C4-2B (cell line): ENCODE results near the gene COL24A1.

Experiments
- ZFX ChIP-seq: fragments of 450-650 bp; IDR thresholded peaks from 2 replicates; pipeline ENCODE4 v1.6.1; 2017
- TF ChIP-seq, protein P1 (sequence below): fragments of 450-650 bp; conservative IDR thresholded peaks from 2 replicates; pipeline ENCODE4 v1.5.1; 2017; ENCODE audit warnings: mild to moderate bottlenecking

DNA sequence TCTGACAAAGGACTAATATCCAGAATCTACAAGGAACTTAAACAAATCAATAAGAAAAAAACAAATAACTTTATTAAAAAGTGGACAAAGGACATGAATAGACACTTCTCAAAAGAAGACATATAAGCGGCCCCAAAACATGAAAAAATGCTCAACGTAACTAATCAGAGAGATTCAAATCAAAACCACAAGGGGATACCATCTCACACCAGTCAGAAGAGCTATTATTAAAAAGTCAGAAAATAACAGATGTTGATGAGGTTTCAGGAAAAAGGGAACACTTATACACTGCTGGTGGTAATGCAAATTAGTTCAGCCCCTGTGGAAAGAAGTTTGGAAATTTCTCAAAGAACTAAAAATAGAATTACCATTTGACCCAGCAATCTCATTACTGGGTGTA, 102.2 kb downstream of the COL24A1 start:
- TF ChIP-seq, protein P1, sequence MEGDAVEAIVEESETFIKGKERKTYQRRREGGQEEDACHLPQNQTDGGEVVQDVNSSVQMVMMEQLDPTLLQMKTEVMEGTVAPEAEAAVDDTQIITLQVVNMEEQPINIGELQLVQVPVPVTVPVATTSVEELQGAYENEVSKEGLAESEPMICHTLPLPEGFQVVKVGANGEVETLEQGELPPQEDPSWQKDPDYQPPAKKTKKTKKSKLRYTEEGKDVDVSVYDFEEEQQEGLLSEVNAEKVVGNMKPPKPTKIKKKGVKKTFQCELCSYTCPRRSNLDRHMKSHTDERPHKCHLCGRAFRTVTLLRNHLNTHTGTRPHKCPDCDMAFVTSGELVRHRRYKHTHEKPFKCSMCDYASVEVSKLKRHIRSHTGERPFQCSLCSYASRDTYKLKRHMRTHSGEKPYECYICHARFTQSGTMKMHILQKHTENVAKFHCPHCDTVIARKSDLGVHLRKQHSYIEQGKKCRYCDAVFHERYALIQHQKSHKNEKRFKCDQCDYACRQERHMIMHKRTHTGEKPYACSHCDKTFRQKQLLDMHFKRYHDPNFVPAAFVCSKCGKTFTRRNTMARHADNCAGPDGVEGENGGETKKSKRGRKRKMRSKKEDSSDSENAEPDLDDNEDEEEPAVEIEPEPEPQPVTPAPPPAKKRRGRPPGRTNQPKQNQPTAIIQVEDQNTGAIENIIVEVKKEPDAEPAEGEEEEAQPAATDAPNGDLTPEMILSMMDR = no peak
- no peak for TF ChIP-seq ZFX
